ENCODE data around the gene ENKUR.

DNA sequence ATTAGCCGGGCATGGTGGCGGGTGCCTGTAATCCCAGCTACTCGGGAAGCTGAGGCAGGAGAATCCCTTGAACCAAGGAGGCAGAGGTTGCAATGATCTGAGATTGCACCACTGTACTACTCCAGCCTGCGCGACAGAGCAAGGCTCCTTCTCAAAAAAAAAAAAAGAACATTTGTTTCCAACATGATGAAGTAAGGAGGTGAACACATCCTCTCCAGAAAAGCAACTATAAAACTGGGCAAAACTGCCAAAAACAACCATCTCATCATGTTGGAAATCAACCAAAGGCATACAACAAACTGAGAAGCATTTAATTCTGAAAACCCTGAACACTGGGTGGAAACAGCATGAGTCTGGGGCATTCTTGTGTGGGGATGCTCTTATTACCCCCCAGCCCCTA, 77.9 kb downstream of the ENKUR start:
- TF ChIP-seq EZH2 (IDR thresholded peaks at IDR 0.05; ENCODE audit: borderline replicate concordance, low read depth, low read length, severe bottlenecking): no peak
- TF ChIP-seq, protein P1, sequence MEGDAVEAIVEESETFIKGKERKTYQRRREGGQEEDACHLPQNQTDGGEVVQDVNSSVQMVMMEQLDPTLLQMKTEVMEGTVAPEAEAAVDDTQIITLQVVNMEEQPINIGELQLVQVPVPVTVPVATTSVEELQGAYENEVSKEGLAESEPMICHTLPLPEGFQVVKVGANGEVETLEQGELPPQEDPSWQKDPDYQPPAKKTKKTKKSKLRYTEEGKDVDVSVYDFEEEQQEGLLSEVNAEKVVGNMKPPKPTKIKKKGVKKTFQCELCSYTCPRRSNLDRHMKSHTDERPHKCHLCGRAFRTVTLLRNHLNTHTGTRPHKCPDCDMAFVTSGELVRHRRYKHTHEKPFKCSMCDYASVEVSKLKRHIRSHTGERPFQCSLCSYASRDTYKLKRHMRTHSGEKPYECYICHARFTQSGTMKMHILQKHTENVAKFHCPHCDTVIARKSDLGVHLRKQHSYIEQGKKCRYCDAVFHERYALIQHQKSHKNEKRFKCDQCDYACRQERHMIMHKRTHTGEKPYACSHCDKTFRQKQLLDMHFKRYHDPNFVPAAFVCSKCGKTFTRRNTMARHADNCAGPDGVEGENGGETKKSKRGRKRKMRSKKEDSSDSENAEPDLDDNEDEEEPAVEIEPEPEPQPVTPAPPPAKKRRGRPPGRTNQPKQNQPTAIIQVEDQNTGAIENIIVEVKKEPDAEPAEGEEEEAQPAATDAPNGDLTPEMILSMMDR (IDR thresholded peaks at IDR 0.05; ENCODE audit: borderline replicate concordance, extremely low read depth, low read length, poor library complexity, severe bottlenecking): no peak

Measured in DND-41 (cell line).